ENCODE measurements around the gene CASK.

DNA sequence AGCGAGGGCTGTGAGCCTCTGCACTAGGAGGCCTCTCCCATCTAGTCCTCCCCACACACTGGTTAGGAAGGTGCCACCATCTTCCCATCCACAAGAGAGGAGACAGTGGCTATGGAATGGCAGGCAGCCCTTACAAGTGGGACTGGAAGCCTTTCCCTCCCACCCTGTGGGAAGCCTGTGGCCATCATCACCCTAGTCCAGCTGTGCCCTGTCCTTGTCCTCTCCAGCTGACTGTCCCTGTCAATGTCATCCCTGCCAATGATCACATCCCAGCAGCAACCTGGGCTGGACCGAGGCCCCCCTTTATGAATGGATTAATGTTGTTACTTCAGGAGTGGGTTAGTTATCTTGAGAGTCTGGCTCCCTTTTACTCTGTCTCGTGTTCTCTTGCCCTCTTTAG, 423.4 kb downstream of the CASK start:
- TF ChIP-seq, protein P1, sequence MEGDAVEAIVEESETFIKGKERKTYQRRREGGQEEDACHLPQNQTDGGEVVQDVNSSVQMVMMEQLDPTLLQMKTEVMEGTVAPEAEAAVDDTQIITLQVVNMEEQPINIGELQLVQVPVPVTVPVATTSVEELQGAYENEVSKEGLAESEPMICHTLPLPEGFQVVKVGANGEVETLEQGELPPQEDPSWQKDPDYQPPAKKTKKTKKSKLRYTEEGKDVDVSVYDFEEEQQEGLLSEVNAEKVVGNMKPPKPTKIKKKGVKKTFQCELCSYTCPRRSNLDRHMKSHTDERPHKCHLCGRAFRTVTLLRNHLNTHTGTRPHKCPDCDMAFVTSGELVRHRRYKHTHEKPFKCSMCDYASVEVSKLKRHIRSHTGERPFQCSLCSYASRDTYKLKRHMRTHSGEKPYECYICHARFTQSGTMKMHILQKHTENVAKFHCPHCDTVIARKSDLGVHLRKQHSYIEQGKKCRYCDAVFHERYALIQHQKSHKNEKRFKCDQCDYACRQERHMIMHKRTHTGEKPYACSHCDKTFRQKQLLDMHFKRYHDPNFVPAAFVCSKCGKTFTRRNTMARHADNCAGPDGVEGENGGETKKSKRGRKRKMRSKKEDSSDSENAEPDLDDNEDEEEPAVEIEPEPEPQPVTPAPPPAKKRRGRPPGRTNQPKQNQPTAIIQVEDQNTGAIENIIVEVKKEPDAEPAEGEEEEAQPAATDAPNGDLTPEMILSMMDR (IDR thresholded peaks at IDR 0.05), result no peak
- TF ChIP-seq POLR2AphosphoS5 (IDR thresholded peaks at IDR 0.05), result no peak
- no peak for TF ChIP-seq POLR2A (IDR thresholded peaks at IDR 0.05)

Data from stomach (tissue), 4 donors.